ENCODE data around the gene CD164L2.
"Not testable (repeated sequence)": the region's sequence is repeated elsewhere in the genome, so short reads cannot be mapped to it uniquely, and the experiment has no call there.

Gene CD164L2

GRCh38 chr1:27383039-27383605, at the start of gene CD164L2:
Gene CD164L2, minus strand, starts transcription at chr1:27383333. Its CDS starts 94 bp downstream, at chr1:27383239.
- DNase-seq: peak; percentile 71
- Mint-ChIP-seq H3K27ac (no peak within 1 kb of the TSS), H3K4me1 (no peaks in the 10 kb centered on the region), H3K27me3 (peaks cover 47% of the 10 kb centered on the region), H3K4me3 (no peak within 1 kb of the TSS), H3K36me3 (no peaks in the 10 kb centered on the region), H3K9me3 (no peaks in the 10 kb centered on the region)
- CTCF ChIA-PET: interaction anchor here (0.6 to 19.8 kb wide), 7 partner anchors 12 to 385 kb away, joined by 3 to 536 read pairs (median 4); partner anchors contain the start of gene MAP3K6

DNA sequence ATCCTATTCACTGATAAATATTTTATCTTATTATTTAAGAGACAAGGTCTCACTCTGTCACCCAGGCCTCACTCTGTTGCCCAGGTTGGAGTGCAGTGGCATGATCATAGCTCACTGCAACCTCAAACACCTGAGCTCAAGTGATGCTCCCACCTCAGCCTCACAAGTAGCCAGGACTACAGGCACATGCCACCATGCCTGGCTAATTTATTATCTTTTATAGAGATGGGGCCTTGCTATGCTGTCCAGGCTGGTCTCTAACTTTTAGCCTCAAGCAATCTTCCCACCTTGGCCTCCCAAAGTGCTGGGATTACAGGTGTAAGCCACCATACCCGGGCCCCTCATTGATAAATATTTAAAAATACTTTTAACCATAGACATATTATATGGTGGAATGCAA, 49.6 kb upstream of the CD164L2 start:
- Mint-ChIP-seq H3K4me1 (peaks cover 87% of the 10 kb centered on the region), H3K36me3 (peaks cover 33% of the 10 kb centered on the region)
- CTCF ChIA-PET, H3K27ac Mint-ChIP-seq, H3K9me3 Mint-ChIP-seq, H3K4me3 Mint-ChIP-seq, DNase-seq, H3K27me3 Mint-ChIP-seq: not testable (repeated sequence)

DNA sequence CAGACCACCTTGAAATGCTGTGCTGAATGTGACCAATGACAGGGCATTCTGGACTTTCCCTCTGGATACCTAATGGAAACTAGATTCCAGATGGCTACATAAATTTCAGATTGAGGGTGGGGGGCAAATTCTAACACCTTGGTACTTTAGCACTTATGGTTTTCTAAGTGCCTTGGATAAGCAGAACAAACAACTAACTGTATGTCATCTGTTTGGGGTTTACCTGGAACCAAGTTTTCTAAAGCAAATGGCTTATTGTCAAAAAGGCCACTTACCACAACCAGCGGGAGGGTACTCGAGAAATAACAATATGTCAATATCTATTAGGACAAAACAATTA, 48.4 kb upstream of the CD164L2 start:
- no peak overlapping the region for H3K4me3 Mint-ChIP-seq
- peak overlapping the region; percentile 86 for H3K27ac Mint-ChIP-seq
- H3K4me1 Mint-ChIP-seq: peaks cover 84% of the 10 kb centered on the region
- H3K36me3 Mint-ChIP-seq: peaks cover 38% of the 10 kb centered on the region
- H3K27me3 Mint-ChIP-seq: no peaks in the 10 kb centered on the region
- CTCF ChIA-PET: interaction anchor here (1.1 to 2.3 kb wide), 5 partner anchors 13 to 386 kb away, joined by 3 to 13 read pairs (median 3); no protein-coding TSS in a partner anchor
- no peaks in the 10 kb centered on the region for H3K9me3 Mint-ChIP-seq
- DNase-seq: no peak

DNA sequence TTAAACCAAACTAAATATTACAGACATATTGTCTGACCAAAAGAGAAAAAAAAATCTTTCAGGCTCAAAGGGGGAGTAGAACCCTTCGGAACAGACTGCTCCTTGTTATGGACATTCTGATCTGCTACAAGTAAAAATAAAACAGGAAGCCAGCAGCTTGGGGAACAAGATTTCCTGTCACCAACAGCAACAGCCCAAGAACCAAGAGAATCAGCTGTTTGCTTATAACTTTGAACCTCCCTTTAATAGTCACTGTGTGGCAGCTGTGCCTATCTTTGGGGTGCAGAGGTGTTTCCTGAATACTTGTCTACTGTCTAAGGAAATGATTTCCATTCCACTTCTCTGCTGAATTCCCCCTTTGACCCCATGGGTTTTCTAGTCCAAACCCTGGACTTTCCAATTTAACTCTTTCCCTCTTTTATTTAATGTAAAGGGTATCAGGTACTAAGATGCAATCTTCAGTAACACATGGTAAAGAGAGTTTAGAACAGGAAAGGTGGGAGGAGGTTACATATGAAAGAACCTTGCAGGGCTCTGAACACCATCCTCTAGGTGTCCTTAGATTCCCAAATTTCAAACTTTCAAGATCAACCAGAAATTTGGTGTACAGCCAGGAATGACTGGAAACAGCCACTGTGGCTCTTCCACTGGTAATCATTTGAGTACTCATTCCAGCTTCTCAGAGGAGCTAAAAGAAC, 47.9 kb upstream of the CD164L2 start:
- Mint-ChIP-seq H3K27me3 (no peaks in the 10 kb centered on the region), H3K36me3 (peaks cover 37% of the 10 kb centered on the region), H3K4me1 (peaks cover 79% of the 10 kb centered on the region), H3K4me3 (peak overlapping the region; percentile 60), H3K9me3 (no peaks in the 10 kb centered on the region), H3K27ac (peak overlapping the region; percentile 86)
- peak; percentile 51 for DNase-seq
- CTCF ChIA-PET: interaction anchor here (0.6 to 2.3 kb wide), 13 partner anchors 8 to 730 kb away, joined by 3 to 13 read pairs (median 3); no protein-coding TSS in a partner anchor

GRCh38 chr1:27429029-27429425, 45.9 kb upstream of the CD164L2 start:
- Mint-ChIP-seq H3K9me3 (no peaks in the 10 kb centered on the region), H3K4me1 (peaks cover 71% of the 10 kb centered on the region), H3K27me3 (no peaks in the 10 kb centered on the region), H3K36me3 (peaks cover 37% of the 10 kb centered on the region), H3K27ac (peak overlapping the region; percentile 50), H3K4me3 (peak overlapping the region; percentile 59)
- CTCF ChIA-PET: interaction anchor here (0.9 to 2.3 kb wide), 6 partner anchors 9 to 178 kb away, joined by 3 to 13 read pairs (median 5); no protein-coding TSS in a partner anchor
- no peak for DNase-seq

DNA sequence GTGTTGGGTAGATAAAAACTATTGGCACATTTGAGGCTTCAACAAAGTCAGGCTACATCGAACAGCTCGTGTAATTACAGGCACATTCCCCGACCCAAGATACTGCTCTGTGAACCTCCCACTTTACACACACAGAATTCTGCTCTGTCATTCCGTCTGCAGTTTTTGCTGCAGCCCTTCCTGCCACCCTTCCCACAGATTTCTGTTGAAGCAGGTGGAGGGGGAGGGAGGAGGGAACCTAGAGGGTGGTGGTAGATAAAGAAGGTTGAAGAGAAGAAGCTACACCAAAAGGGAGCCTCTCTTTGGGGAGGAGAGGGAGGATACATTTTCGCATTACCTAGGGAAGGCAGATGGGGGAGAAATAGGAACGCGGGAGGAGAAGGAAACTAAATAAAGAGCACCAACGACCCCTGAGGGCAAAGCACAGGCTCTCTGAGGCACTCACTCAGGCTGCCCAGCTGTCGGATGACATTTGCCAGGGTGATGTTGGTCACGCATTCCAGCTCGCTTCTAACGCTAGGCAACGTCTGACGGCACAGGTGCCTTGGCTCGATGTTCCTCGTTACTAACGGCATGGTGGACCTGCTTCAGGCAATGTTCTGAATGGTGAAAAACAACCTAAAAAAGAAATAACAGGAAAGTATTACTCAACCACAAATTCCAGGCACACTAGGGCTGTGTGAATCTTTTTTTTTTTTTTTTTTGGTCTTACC, 45.3 kb upstream of the CD164L2 start:
- peak overlapping the region; percentile 59 for H3K4me3 Mint-ChIP-seq
- no peaks in the 10 kb centered on the region for H3K9me3 Mint-ChIP-seq
- peaks cover 34% of the 10 kb centered on the region for H3K36me3 Mint-ChIP-seq
- H3K27me3 Mint-ChIP-seq: no peaks in the 10 kb centered on the region
- peak overlapping the region; percentile 50 for H3K27ac Mint-ChIP-seq
- peak; percentile 30 for DNase-seq
- peaks cover 70% of the 10 kb centered on the region for H3K4me1 Mint-ChIP-seq
- CTCF ChIA-PET: interaction anchor here (0.9 to 2.3 kb wide), 7 partner anchors 10 to 241 kb away, joined by 3 to 5 read pairs (median 3); no protein-coding TSS in a partner anchor

DNA sequence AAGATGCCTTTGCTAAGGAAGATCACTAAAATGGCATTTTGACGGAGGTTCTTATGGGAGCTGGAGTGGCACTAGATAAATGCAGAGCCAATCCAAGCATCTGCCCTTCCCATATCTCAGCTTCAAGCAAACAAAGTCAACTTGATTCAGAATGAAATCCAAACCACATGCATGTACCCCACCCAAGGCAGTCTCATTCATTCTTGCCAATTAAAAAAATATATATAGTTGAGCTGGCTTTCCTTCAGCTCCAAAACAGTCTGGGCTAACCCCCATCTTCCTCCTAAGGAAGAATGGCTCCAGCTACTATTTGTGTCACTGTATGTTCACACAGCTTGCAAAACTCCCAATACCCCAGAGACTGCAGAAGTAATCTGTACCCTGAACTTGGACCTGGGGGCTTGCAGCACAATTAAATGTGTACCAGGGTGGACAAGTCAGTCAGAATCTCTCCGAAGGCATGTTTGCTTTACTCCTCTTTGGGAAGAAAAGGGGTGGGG, 44.7 kb upstream of the CD164L2 start:
- peak overlapping the region; percentile 59 for H3K4me3 Mint-ChIP-seq
- no peaks in the 10 kb centered on the region for H3K27me3 Mint-ChIP-seq
- peaks cover 66% of the 10 kb centered on the region for H3K4me1 Mint-ChIP-seq
- H3K9me3 Mint-ChIP-seq: no peaks in the 10 kb centered on the region
- peak overlapping the region; percentile 50 for H3K27ac Mint-ChIP-seq
- CTCF ChIA-PET: interaction anchor here (0.9 to 1.6 kb wide), 5 partner anchors 13 to 242 kb away, joined by 3 to 4 read pairs (median 3); no protein-coding TSS in a partner anchor
- peaks cover 33% of the 10 kb centered on the region for H3K36me3 Mint-ChIP-seq
- no peak for DNase-seq

DNA sequence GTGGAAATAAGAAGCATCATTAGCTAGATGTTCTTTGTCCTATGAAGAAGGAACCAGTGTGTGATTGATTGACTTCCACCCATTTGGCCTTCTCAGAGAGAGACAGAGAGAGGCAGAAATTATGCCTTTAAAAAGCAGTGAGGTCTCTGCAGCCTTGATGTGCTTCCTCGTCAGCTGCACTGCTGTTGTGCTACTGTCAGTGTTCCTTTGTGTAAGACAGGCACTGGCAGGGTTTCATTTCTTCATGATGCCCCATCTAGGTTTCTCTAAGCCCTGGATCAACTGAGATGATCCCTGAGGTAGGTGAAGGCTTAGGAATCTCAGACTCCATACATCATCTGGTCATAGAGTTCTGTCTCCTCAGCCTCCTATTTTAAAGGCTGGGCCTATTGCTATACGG, 44.2 kb upstream of the CD164L2 start:
- DNase-seq: no peak
- H3K27me3 Mint-ChIP-seq: no peaks in the 10 kb centered on the region
- no peaks in the 10 kb centered on the region for H3K9me3 Mint-ChIP-seq
- H3K36me3 Mint-ChIP-seq: peaks cover 33% of the 10 kb centered on the region
- peak overlapping the region; percentile 39 for H3K27ac Mint-ChIP-seq
- CTCF ChIA-PET: interaction anchor here (1.2 to 1.7 kb wide), 5 partner anchors 12 to 242 kb away, joined by 3 to 7 read pairs (median 4); no protein-coding TSS in a partner anchor
- H3K4me3 Mint-ChIP-seq: no peak overlapping the region
- peaks cover 68% of the 10 kb centered on the region for H3K4me1 Mint-ChIP-seq

DNA sequence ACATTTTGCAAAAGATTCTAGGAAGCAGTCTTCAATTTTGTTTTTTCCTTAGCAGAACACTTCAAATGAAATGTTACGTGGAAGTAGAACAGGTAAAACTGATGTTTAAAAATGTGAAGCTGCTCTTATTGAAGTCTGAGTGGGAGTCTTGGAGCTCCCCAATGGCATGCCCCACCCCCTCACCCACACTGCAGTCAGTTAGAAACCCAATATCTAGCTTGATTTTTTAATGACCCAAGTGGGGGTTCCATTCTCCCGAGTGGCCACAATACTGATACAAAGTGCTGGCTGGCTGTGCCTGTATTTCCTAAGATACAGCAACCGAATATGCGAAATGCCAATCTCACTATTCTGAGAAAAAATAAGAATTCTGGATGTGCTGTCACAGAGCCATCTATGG, 40.6 kb upstream of the CD164L2 start:
- no peaks in the 10 kb centered on the region for H3K27me3 Mint-ChIP-seq
- no peak overlapping the region for H3K4me3 Mint-ChIP-seq
- CTCF ChIA-PET: interaction anchor here (0.9 to 1.3 kb wide), 3 partner anchors 21 to 181 kb away, joined by 3 to 4 read pairs (median 4); no protein-coding TSS in a partner anchor
- DNase-seq: no peak
- H3K36me3 Mint-ChIP-seq: peaks cover 39% of the 10 kb centered on the region
- H3K9me3 Mint-ChIP-seq: no peaks in the 10 kb centered on the region
- H3K27ac Mint-ChIP-seq: no peak overlapping the region
- H3K4me1 Mint-ChIP-seq: peaks cover 49% of the 10 kb centered on the region

DNA sequence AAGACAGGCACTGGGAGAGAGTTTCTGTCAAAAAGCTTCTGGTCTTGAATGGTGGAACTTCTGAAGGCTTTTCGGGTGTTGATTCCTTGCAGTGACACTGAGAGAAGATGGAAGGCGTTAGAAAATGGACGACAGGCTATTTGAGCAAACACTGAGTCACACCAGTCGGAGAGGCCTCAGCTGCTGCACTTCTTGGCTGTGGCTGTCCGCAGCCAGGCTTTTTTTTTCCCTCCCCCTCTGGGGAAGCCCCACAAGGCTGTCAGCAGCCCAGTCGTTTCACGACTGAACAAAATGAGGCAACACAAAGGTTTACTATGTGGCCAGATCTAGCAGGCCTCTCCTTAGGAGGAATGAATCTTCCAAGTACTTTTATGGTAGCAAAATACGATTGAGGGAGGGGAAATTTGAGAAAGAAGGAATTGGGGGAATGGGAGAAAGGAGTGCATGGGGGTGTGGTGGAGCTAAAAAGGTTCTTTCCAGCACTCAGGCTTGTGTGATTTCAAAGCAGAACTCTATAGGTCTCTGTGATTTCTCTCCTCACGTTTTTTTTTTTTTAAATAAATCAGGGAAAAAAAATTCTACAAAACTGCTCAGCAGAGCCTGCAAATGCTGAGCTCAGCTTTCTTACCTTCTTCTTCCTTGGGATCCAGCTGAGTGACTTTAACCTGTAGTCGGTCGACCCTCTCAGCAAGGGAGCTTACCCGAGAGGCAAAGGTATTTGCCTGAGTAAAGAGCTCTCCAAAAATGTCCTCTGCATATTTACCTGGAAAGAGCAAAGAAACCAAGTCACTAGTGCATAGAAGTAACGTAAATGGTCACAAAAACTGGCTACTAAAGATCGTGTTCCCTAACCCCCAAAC, 35.4 kb upstream of the CD164L2 start:
- Mint-ChIP-seq H3K4me1 (peaks cover 34% of the 10 kb centered on the region), H3K36me3 (peaks cover 57% of the 10 kb centered on the region)
- CTCF ChIA-PET: interaction anchor here (1.0 to 2.6 kb wide), 5 partner anchors 12 to 188 kb away, joined by 3 to 13 read pairs (median 3); no protein-coding TSS in a partner anchor

DNA sequence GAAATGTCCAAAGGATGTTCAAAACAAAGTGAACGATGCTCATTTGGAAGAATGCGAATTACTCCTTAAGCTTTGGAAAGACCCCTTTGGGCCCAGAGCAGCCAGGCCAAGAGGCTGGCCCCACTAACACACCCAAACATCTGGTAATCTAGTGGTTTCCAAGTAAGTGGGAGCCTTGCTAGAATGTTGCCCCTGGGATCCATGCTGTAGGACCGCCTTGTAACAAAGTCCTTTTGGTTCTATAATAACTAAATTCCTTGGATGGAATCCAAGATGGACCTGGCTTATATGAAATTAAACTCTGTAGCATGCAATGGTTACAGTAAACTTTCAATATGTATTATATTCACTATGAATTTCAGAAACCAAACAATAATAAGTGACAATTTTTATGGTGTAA, 34.6 kb upstream of the CD164L2 start:
- H3K27ac Mint-ChIP-seq: peak overlapping the region; percentile 73
- peaks cover 65% of the 10 kb centered on the region for H3K36me3 Mint-ChIP-seq
- no peak overlapping the region for H3K4me3 Mint-ChIP-seq
- CTCF ChIA-PET: interaction anchor here (1.1 to 3.9 kb wide), 4 partner anchors 13 to 189 kb away, joined by 3 to 50 read pairs (median 8); partner anchors contain the start of gene AHDC1
- H3K27me3 Mint-ChIP-seq: no peaks in the 10 kb centered on the region
- no peaks in the 10 kb centered on the region for H3K9me3 Mint-ChIP-seq
- no peak for DNase-seq
- peaks cover 31% of the 10 kb centered on the region for H3K4me1 Mint-ChIP-seq

More for the DNA sequence above, 35.4 kb upstream of the CD164L2 start:
- H3K27me3 Mint-ChIP-seq: no peaks in the 10 kb centered on the region
- no peak overlapping the region for H3K4me3 Mint-ChIP-seq
- peak overlapping the region; percentile 73 for H3K27ac Mint-ChIP-seq
- no peak for DNase-seq
- H3K9me3 Mint-ChIP-seq: no peaks in the 10 kb centered on the region

- Mint-ChIP-seq H3K4me1 (peaks cover 22% of the 10 kb centered on the region), H3K4me3 (no peak overlapping the region), H3K36me3 (peaks cover 71% of the 10 kb centered on the region), H3K27ac (no peak overlapping the region), H3K9me3 (no peaks in the 10 kb centered on the region), H3K27me3 (no peaks in the 10 kb centered on the region)
- CTCF ChIA-PET: interaction anchor here (0.6 to 3.9 kb wide), 19 partner anchors 10 to 368 kb away, joined by 3 to 50 read pairs (median 4); partner anchors contain the start of gene AHDC1
- DNase-seq: peak; percentile 71
Measured at GRCh38 chr1:27416387-27417111, 33.4 kb upstream of the CD164L2 start.
